Colonic mucosa (tissue), 4 donors: ENCODE results near the gene OR2K2. TPM values are rescaled to one million over a fixed set of nuclear protein-coding genes. Genes with fewer than 3 reads are reported as not detected.
A peak's percentile ranks its signal among the peaks of the same experiment; 100 is the strongest.
"Not testable (repeated sequence)": the region's sequence is repeated elsewhere in the genome, so short reads cannot be mapped to it uniquely, and the experiment has no call there.

Source experiments
- DNase-seq: peaks from one replicate; pipeline ENCODE4 v3.0.0-alpha.2; 2020
- H3K27ac ChIP-seq: fragments of 200-600 bp; one replicate; pipeline ENCODE4 v1.8.0; 2021
- H3K27me3 ChIP-seq: fragments of 200-600 bp; one replicate; pipeline ENCODE4 v1.8.0; 2021
- H3K36me3 ChIP-seq: fragments of 200-600 bp; one replicate; pipeline ENCODE4 v1.8.0; 2021
- H3K4me1 ChIP-seq: fragments of 200-600 bp; one replicate; pipeline ENCODE4 v1.8.0; 2021; ENCODE audit warnings: mild to moderate bottlenecking
- H3K4me3 ChIP-seq: fragments of 200-600 bp; one replicate; pipeline ENCODE4 v1.8.0; 2021
- H3K9ac ChIP-seq, 2 donors: one replicate each; pipeline ENCODE4 v1.7.0; 2013; ENCODE audit warnings: control low read depth in 2 of 2, low read depth in 2 of 2, low read length in 2 of 2
- H3K9me3 ChIP-seq: fragments of 200-600 bp; one replicate; pipeline ENCODE4 v1.8.0; 2021
- CTCF ChIP-seq: fragments of 200-600 bp; IDR thresholded peaks from one replicate; pipeline ENCODE4 v1.8.0; 2022; ENCODE audit warnings: antibody characterized with exemption, mild to moderate bottlenecking
- intact Hi-C: fragments of 100-400 bp; cut with DNase I; formaldehyde crosslinking; loops from one replicate; pipeline ENCODE4 v1.14.1; 2022
- total RNA-seq, 2 donors: library from RNA; stranded (reverse); fragmentation: NEBNext Ultra II Directional in 1 of 2; extraction: Animal tissue kit (Norgen Biotek cat#: 25700) in 1 of 2; gene quantifications; one replicate each; pipeline ENCODE4 v1.2.1, GENCODE V29; 2021
- donor health status: healthy.
- donor health status: DM: no; HTN: no; CAD: no.
- donor health status: DM: no; HTN: no; CAD: no.

The OR2K2 gene
- total RNA-seq, 2 donors from 2014 or later = not detected

- Histone ChIP-seq H3K27me3 (no peaks in the 10 kb centered on the region), H3K9me3 (no peaks in the 10 kb centered on the region), H3K36me3 (no peaks in the 10 kb centered on the region), H3K4me1 (no peaks in the 10 kb centered on the region), H3K4me3 (no peak overlapping the region), H3K9ac (no peak overlapping the region), H3K27ac (no peak overlapping the region)
- intact Hi-C loops = loop anchor here (5.0 kb wide), 1 partner anchor 664 kb away; no protein-coding TSS in a partner anchor
- no peak for DNase-seq
- no peak for TF ChIP-seq CTCF
Measured at GRCh38 chr9:111301195-111301594, 28.8 kb downstream of the OR2K2 start.

GRCh38 chr9:111300140-111300735 is 29.8 kb downstream of the OR2K2 start:
- no peak overlapping the region for H3K27ac ChIP-seq

GRCh38 chr9:111299599-111299966 is 30.4 kb downstream of the OR2K2 start:
- not testable (repeated sequence) for H3K4me1 ChIP-seq, H3K9me3 ChIP-seq, H3K27me3 ChIP-seq, H3K27ac ChIP-seq, H3K36me3 ChIP-seq, H3K4me3 ChIP-seq, H3K9ac ChIP-seq, DNase-seq
- intact Hi-C loops = loop anchor here (10.0 kb wide), 1 partner anchor 265 kb away; the partner anchor contains the start of gene LPAR1

More at GRCh38 chr9:111300140-111300735, 29.8 kb downstream of the OR2K2 start:
- TF ChIP-seq CTCF = no peak
- Histone ChIP-seq H3K4me1 (no peaks in the 10 kb centered on the region), H3K27me3 (no peaks in the 10 kb centered on the region), H3K9ac (no peak overlapping the region), H3K9me3 (no peaks in the 10 kb centered on the region), H3K4me3 (no peak overlapping the region), H3K36me3 (no peaks in the 10 kb centered on the region)
- intact Hi-C loops = loop anchor here (5.0 kb wide), 1 partner anchor 663 kb away; no protein-coding TSS in a partner anchor
- no peak for DNase-seq

- Histone ChIP-seq H3K9ac (no peak overlapping the region), H3K9me3 (no peaks in the 10 kb centered on the region), H3K36me3 (no peaks in the 10 kb centered on the region), H3K27ac (no peak overlapping the region), H3K4me1 (no peaks in the 10 kb centered on the region), H3K27me3 (no peaks in the 10 kb centered on the region), H3K4me3 (no peak overlapping the region)
- DNase-seq = no peak
- TF ChIP-seq CTCF = peak; percentile 72
- intact Hi-C loops = loop anchor here (10.0 kb wide), 1 partner anchor 264 kb away; the partner anchor contains the start of gene LPAR1
Measured at GRCh38 chr9:111298731-111299598, 31.1 kb downstream of the OR2K2 start.

- H3K27me3 ChIP-seq = no peaks in the 10 kb centered on the region
- no peak for DNase-seq
- H3K27ac ChIP-seq = no peak overlapping the region
- H3K36me3 ChIP-seq = no peaks in the 10 kb centered on the region
- H3K9ac ChIP-seq = no peak overlapping the region
- no peaks in the 10 kb centered on the region for H3K9me3 ChIP-seq
- H3K4me1 ChIP-seq = no peaks in the 10 kb centered on the region
- no peak for TF ChIP-seq CTCF
- no peak overlapping the region for H3K4me3 ChIP-seq
- intact Hi-C loops = loop anchor here (10.0 kb wide), 1 partner anchor 263 kb away; the partner anchor contains the start of gene LPAR1
Measured at GRCh38 chr9:111298111-111298510, 31.9 kb downstream of the OR2K2 start.
